ENCODE measurements around the gene ORAI3.
A peak's percentile ranks its signal among the peaks of the same experiment; 100 is the strongest.

Gene ORAI3

DNA sequence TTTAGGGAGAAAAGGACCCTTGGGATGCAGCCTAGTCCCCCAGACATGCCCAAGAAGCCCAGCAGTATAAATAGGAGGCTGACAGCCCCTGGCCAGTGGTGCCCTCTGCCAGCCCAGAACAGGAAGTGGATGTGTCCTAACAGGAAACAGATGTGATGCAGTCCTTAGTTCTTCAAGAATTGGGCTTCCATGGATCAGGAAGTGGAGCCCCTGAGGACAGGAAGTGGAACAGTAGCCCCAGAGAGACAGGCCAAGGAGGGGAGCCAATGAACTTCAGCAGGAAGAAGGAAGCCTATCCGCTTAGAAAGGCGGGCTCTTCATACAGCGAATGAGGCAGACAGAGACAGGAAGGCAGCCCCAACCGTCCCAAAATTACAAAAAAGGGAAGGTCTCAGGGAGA is 45.3 kb upstream of the ORAI3 start:
- TF ChIP-seq, protein P1, sequence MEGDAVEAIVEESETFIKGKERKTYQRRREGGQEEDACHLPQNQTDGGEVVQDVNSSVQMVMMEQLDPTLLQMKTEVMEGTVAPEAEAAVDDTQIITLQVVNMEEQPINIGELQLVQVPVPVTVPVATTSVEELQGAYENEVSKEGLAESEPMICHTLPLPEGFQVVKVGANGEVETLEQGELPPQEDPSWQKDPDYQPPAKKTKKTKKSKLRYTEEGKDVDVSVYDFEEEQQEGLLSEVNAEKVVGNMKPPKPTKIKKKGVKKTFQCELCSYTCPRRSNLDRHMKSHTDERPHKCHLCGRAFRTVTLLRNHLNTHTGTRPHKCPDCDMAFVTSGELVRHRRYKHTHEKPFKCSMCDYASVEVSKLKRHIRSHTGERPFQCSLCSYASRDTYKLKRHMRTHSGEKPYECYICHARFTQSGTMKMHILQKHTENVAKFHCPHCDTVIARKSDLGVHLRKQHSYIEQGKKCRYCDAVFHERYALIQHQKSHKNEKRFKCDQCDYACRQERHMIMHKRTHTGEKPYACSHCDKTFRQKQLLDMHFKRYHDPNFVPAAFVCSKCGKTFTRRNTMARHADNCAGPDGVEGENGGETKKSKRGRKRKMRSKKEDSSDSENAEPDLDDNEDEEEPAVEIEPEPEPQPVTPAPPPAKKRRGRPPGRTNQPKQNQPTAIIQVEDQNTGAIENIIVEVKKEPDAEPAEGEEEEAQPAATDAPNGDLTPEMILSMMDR (conservative IDR thresholded peaks at IDR 0.05; ENCODE audit: control insufficient read depth, insufficient read depth, low read depth, low read length) = no peak
- no peak overlapping the region for H3K4me3 ChIP-seq (ENCODE audit: control insufficient read depth, low read depth, low read length)
- peak; percentile 32 for DNase-seq (ENCODE audit: low read depth)

DNA sequence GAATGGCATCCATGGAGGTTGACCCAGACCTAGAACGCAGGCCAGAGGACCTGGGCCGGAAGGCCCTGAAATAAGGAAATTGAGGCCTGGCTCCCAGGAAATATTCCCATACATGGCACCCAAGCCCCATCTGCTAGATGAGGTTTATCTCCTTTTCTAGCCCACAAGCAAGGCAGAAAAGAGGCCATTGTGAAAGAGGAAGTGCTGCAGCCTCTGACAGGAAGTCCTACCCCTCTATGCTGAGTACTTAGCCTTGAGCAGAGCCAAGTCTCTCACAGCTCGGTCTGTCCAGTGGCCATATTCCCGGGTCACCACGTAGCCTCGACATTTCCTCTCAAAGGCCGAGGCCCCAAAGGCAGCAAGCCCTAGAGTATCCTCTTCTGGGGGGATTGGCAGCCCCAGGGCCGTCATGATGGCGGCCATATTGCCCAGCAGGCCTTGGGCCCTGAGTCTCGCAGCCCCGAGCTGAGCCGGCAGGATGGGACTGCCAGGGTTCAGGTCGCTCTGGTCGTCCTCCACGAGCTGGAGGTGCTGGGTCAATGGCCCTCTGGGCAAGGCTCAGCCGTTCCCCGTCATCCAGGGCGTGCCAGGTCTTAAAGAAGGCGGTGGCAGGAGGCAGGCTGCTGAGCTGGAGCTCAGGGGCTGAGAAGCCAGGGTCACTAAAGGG is 44.6 kb upstream of the ORAI3 start:
- no peak for DNase-seq (ENCODE audit: low read depth)
- TF ChIP-seq, protein P1 (conservative IDR thresholded peaks at IDR 0.05; ENCODE audit: control insufficient read depth, insufficient read depth, low read depth, low read length) = no peak
- no peak overlapping the region for H3K4me3 ChIP-seq (ENCODE audit: control insufficient read depth, low read depth, low read length)

DNA sequence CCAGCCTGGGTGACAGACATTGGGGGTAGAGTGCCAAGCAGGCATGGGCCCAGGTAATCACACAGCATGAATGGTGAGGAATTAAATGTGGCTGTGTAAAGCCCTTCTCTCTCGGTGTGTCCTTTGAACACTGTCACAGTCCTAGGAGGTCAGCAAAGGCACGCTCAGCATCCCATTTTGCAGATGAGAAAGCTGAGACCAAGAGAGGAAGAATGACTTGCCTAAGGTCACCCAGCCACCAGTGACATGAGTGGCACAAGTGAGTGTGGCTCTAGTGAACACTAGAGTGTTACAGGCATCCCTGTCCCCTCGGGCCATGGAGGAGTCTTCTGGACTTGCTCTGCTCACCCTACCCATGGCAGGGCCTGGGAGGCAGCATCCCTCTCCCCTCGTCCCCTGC is 41.8 kb upstream of the ORAI3 start:
- H3K4me3 ChIP-seq (ENCODE audit: control insufficient read depth, low read depth, low read length) = no peak overlapping the region
- no peak for DNase-seq (ENCODE audit: low read depth)
- TF ChIP-seq, protein P1 (conservative IDR thresholded peaks at IDR 0.05; ENCODE audit: control insufficient read depth, insufficient read depth, low read depth, low read length) = no peak

DNA sequence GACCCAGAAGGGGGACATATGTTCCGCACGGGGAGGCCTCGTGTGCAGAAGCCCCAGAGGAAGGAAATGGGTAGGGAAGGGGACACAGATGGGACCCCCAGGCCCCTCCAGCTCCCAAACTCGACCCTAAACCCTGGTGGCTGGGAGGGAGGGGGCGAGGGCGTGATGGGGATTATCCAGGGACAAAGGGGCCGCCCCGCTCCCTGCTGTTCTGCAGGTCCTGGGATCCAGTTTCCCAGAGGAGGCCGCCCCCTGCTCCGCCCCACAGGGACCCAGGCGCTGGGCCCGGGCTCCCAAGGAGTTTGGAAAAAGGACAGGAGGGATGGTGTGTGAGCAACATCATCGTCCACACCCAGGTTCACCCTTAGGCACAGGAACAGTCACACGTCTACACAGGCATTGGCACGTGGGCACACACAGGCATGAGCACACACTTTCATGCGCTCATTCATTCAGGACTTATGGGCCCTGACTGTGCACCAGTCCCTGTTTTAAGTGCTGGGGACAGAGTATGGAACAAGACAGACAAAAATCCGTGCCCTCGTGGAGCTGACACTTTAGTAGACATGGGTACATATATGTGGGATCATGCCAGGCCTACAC is 38.3 kb upstream of the ORAI3 start:
- H3K4me3 ChIP-seq (ENCODE audit: control insufficient read depth, low read depth, low read length) = no peak overlapping the region
- no peak for DNase-seq (ENCODE audit: low read depth)
- TF ChIP-seq, protein P1 (conservative IDR thresholded peaks at IDR 0.05; ENCODE audit: control insufficient read depth, insufficient read depth, low read depth, low read length) = no peak

DNA sequence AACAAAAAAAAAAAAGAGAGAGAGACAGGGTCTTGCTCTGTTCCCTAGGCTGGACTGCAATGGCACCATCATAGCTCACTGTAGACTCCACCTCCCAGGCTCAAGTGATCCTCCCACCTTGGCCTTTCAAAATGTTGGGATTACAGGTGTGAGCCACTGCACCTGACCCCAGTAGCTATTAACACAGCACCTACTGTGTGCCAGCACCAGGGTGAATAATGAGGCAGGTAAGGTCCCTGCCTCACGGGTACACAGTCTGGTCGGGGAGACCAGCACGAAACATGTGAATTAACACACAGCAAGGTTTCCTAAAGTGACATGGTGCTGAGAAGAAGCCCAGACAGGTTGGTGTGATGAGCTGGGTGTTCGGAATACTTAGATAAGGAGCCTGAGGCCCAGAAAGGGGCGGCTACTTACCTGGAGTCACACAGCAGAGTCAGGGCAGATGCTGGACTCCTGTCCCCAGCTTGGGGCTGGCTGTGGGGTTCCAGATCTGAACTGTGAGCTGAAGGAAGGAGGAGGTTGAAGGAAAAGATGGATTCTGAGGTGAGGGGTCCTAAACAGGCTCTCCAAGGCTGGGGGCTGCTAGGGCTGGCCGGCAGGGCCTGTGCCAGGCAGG is 36.0 kb upstream of the ORAI3 start:
- no peak for DNase-seq (ENCODE audit: low read depth)
- H3K4me3 ChIP-seq (ENCODE audit: control insufficient read depth, low read depth, low read length) = no peak overlapping the region
- TF ChIP-seq, protein P1 (conservative IDR thresholded peaks at IDR 0.05; ENCODE audit: control insufficient read depth, insufficient read depth, low read depth, low read length) = no peak

DNA sequence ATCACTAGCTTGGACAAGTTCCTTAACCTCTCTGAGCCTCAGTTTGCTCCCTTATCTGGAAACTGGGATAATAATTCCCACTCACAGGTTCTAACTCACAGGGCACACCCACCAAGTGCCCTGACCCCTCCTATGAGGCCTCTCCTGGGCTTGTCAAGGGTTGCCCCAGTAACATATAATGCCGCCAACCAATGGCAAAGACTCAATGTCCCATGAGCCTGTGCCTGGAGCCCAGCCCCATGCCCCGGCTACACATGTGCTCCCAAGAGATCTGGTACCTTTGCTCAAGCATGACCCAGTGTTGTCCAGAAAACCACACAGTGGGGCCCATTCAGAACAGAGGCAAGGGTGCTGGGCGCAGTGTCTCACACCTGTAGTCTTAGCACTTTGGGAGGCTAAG is 34.0 kb upstream of the ORAI3 start:
- no peak for DNase-seq (ENCODE audit: low read depth)
- H3K4me3 ChIP-seq (ENCODE audit: control insufficient read depth, low read depth, low read length) = no peak overlapping the region
- TF ChIP-seq, protein P1 (conservative IDR thresholded peaks at IDR 0.05; ENCODE audit: control insufficient read depth, insufficient read depth, low read depth, low read length) = no peak

Measured in fibroblast of mammary gland (primary cell).